GM19193 (cell line): ENCODE data around the gene SNRNP27.
A peak's percentile ranks its signal among the peaks of the same experiment; 100 is the strongest.

Experiments used
- POLR2A ChIP-seq: IDR thresholded peaks from 4 replicates; pipeline ENCODE4 v1.6.1; 2011; ENCODE audit not compliant: insufficient read depth, insufficient read length; ENCODE audit errors: extremely low read depth

Gene SNRNP27

DNA sequence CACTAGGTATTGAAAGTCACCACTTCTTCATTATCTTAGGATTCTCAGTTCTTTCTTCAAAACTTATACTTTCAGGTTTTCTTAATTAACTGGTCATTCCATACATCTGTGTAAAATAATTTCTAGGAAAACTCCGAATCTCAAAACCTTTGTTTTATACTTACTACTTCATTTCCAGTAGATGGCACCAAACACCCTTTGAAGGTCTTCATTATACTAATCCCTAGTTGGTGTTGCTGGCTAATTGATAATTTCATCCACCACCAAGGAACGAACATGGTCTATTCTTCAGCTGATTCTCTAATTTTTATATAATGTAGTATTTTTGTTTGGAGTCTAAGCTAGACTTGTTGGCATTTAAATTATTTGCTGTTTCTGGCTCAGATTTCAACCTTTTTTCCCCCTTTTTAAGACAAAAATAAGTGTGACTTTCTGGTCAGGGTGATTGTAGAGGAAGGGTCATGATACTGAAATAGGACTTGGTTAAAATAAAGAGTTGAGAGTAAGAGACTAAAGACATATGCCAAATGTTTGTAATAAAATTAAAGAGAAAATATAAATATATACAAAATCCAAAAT lies 18.3 kb downstream of the SNRNP27 start:
- no peak for TF ChIP-seq POLR2A

- TF ChIP-seq POLR2A, result peak; percentile 62
Observed at GRCh38 chr2:69914164-69914949, 20.6 kb downstream of the SNRNP27 start.

DNA sequence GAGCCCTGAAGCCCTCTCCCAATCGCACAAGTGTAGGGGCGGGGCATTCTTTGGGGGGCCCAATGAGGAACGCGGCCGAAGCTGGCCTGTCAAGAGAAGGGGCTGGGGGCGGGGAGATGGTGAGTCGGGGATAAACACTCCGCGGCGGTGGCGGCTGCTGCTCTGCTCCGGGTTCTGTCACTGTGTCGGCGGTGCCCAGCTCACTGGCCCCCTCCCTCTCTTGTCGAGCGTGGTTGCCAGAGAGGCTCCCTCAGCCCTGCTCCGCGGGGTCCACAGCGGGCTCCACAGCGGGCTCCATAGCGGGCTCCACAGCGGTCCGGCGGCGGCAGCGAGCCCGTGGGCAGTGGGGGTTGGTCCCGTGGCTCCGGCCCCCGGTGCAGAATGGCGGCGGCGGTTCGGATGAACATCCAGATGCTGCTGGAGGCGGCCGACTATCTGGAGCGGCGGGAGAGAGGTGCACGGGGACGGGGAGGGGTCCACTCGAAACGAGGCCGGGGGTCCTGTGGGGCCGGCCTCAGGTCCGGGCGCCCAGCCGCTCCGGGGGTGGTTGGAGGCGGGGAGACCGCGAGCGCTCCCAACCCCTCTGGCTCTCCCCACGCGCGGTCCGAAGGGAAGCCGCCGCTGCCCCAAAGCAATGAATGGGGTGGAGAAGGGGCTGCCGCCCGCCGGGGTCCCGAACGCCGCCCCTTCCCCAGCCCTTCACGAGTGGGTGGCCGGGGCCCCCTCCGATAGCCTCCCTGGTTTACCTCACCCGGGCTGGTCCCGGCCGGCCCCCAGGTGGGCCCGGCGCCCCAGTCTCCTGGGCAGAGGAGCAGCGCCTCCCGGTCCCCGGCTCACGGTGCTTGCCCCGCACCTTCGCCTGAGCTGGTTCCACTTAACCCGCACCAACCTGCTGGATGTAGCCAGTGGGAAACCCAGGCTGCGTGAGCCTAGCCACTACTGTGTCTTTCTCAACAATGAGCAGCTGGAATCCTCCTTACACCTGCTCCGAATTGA lies 21.5 kb downstream of the SNRNP27 start, which contains the start of gene MXD1:
TSS of gene MXD1 (plus strand) at position 160 of the 996 bp plus-strand sequence. CDS start at position 382, 222 bp downstream.
- TF ChIP-seq POLR2A, result peak; percentile 86

DNA sequence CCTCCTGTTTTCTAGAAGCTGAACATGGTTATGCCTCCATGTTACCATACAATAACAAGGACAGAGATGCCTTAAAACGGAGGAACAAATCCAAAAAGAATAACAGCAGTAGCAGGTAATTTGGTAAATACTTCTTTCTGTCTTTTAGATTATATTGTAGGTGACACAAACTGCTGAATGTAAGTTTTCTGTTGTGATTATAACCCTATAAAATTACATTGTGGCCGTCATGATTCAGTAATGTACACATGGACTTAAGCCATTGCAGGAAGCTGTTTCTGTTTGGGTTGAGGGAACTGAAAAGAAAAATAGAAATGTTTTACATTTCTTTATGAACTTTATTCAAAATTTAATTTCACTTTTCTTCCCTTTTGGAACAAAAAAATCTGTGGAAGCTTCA lies 22.4 kb downstream of the SNRNP27 start:
- TF ChIP-seq POLR2A, result no peak

- no peak for TF ChIP-seq POLR2A
Observed at GRCh38 chr2:69917852-69918251, 24.1 kb downstream of the SNRNP27 start.

- TF ChIP-seq POLR2A, result no peak
Observed at GRCh38 chr2:69918401-69918800, 24.6 kb downstream of the SNRNP27 start.

DNA sequence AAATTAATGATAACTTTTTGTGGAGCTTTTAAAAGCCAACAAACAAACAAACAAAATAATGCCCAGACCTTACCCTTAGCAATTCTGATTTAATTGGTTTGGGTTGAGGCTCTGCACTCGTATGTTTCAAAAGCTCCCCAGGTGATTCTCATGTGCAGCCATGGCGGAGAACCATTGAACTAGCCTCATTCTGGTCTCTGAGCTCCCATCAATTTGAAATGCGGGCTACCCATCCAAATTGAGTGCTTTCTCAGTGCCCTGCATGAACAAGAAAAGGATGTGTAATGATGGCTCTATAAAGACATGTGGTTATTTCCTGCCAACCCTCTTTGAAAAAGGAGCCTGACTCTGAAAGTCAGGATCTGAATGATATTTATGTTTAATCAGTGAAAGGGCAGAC lies 29.4 kb downstream of the SNRNP27 start:
- no peak for TF ChIP-seq POLR2A

DNA sequence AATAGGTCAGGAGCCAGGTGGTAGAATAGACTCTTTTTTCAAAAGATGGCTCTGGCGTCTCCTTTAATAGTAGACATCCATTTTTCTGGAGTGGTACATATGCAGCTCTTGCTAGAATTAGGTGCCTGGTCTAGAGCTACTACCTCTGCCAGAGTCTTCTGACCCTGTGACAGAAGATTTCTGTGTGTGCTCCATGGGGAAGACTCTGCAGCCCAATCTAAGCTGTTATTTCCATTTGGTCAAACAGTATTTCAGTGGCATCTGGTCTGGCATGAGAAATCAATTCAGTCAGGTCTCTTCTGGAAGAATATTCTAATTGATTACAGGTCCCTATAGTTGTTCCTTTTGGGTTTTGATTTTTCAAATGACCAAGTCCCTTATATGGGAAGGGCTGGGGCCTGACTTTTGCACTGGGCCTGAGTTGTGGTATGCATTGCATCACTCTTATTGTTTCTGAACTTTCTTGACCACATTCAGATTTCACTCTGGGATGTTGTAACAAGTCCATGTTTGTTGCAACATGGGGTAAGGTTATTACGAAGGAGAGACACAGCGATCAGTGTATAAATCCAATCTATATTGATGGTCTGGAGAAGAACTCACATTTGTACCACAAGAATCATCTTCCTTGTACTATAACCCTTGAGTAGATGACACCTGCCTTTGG lies 33.2 kb downstream of the SNRNP27 start:
- no peak for TF ChIP-seq POLR2A

DNA sequence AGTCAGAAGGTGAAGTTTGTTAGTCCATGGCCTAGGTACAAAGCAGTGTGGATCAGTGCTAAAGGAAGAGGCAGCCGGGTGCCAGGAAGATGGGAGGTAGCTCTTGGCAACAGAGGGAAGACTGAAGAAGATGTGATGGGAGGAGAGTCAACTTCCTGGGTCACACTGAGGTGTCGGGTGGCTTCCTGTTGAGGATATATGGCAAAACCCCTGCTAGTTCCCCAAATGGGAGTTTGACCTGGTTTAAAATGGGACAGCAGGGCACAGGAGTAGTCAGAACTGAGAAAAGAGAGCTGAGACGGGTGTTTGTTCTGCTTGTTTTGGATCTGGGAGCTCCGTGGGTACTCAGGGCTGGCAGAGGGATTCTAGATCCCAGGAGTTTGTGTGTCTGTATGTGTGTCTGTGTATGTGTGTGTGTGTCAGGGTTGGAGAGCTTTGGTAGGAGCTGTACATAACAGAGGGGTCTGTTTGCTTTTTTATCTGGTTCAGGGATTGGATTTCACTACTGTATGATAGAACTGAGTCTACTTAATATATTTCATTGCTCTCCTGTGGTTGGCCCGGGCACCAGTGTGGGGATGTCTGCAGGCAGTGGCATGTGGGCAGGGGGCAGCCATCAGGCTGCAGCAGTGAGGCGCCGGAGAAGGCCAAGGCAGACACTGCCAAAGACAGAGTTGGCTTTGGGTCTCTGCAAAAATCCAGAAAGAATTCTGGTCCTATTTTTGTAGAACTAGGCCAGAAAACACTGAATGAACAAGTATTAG lies 38.3 kb downstream of the SNRNP27 start:
- no peak for TF ChIP-seq POLR2A

DNA sequence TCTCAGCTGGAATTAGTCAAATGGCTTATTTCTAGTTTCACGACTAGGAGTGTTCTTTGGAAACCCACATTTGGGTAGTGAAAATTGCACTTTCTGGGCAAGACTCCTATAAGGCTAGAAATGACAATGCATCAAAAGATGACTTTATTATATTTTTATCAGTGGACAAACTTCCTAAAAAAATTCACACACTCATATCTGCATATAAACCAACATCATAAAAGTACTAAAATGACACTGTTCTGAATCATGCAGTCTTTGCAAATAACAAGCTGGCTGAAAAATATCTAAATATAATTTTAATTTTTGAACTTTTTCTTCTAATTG lies 38.8 kb downstream of the SNRNP27 start:
- TF ChIP-seq POLR2A, result no peak

DNA sequence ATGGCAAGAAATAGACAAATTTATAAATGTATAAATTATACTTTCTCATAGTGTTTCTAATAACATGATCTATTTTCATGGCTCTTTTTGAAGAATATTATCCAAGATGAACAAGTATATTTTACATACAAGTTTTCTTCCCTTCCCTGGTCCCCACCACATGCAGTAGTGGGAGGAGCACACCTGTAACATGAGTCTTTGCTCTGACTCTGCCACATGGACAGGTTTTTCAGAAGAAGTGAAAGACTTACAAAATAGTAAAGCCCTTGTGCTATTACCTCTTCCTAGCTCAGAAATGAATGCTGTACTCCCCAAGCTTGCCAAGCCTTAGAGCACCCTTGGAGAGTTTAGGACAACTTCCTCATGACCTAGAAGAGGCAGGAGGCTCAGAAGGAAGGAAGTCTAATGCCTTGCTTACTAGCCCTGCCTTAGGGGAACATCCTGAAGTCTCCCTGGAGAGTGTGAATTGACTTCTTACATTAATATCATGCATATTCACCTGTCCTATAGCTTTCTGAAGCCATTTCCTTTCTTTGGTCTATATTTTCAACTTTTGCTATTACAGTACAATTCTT lies 39.6 kb downstream of the SNRNP27 start:
- no peak for TF ChIP-seq POLR2A

GRCh38 chr2:69933839-69934613 lies 40.3 kb downstream of the SNRNP27 start:
- TF ChIP-seq POLR2A, result no peak

DNA sequence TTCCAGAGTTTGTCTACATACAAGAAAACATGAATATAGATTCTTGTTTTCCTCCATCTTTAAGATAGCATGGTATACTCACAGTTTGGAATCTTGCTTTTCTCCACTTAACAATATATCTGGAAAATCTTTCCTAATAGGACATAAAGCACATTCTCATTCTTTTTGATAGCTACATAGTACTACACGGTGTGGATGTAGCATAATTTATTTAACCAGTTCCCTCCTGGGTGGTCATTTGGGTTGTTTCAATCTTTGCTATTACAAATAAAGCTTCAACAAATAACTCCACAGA lies 40.8 kb downstream of the SNRNP27 start:
- TF ChIP-seq POLR2A, result no peak
